GM10248 (cell line): Measurements from ENCODE around the gene MAP3K6.

Experiments
- CTCF ChIA-PET: fragments of 300-600 bp; sonication (Branson Sonifier 250); formaldehyde crosslinking; extraction: SDS; loops from one replicate; lab custom pipeline; 2021; ENCODE audit warnings: antibody characterized with exemption; lab: Yijun Ruan, JAX
- POLR2A ChIA-PET: fragments of 350-650 bp; sonication (Branson Sonifier 250); formaldehyde crosslinking; extraction: SDS; loops from one replicate; lab custom pipeline; 2020; ENCODE audit warnings: antibody characterized with exemption; lab: Yijun Ruan, JAX
- DNase-seq: peaks from one replicate; pipeline ENCODE4 v3.0.0; 2012; ENCODE audit errors: extremely low spot score
- TF ChIP-seq, protein P1 (sequence below): IDR thresholded peaks from 2 replicates; pipeline ENCODE4 v1.5.1; 2012; ENCODE audit warnings: mild to moderate bottlenecking, low read depth; ENCODE audit errors: extremely low read depth, missing control alignments, control extremely low read depth

Gene MAP3K6

GRCh38 chr1:27342778-27343638, 23.8 kb downstream of the MAP3K6 start:
- POLR2A ChIA-PET, result no interaction called here
- TF ChIP-seq, protein P1, sequence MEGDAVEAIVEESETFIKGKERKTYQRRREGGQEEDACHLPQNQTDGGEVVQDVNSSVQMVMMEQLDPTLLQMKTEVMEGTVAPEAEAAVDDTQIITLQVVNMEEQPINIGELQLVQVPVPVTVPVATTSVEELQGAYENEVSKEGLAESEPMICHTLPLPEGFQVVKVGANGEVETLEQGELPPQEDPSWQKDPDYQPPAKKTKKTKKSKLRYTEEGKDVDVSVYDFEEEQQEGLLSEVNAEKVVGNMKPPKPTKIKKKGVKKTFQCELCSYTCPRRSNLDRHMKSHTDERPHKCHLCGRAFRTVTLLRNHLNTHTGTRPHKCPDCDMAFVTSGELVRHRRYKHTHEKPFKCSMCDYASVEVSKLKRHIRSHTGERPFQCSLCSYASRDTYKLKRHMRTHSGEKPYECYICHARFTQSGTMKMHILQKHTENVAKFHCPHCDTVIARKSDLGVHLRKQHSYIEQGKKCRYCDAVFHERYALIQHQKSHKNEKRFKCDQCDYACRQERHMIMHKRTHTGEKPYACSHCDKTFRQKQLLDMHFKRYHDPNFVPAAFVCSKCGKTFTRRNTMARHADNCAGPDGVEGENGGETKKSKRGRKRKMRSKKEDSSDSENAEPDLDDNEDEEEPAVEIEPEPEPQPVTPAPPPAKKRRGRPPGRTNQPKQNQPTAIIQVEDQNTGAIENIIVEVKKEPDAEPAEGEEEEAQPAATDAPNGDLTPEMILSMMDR, result no peak
- CTCF ChIA-PET, result interaction anchor here (0.7 to 9.2 kb wide), 11 partner anchors 10 to 55 kb away, joined by 3 to 112 read pairs (median 4); partner anchors contain the start of gene MAP3K6
- DNase-seq, result peak; percentile 66

- POLR2A ChIA-PET, result no interaction called here
- DNase-seq, result no peak
- TF ChIP-seq, protein P1, result no peak
- CTCF ChIA-PET, result interaction anchor here (0.7 to 9.2 kb wide), 12 partner anchors 9 to 214 kb away, joined by 3 to 112 read pairs (median 4); no protein-coding TSS in a partner anchor
Observed at GRCh38 chr1:27342391-27342777, 24.4 kb downstream of the MAP3K6 start.

DNA sequence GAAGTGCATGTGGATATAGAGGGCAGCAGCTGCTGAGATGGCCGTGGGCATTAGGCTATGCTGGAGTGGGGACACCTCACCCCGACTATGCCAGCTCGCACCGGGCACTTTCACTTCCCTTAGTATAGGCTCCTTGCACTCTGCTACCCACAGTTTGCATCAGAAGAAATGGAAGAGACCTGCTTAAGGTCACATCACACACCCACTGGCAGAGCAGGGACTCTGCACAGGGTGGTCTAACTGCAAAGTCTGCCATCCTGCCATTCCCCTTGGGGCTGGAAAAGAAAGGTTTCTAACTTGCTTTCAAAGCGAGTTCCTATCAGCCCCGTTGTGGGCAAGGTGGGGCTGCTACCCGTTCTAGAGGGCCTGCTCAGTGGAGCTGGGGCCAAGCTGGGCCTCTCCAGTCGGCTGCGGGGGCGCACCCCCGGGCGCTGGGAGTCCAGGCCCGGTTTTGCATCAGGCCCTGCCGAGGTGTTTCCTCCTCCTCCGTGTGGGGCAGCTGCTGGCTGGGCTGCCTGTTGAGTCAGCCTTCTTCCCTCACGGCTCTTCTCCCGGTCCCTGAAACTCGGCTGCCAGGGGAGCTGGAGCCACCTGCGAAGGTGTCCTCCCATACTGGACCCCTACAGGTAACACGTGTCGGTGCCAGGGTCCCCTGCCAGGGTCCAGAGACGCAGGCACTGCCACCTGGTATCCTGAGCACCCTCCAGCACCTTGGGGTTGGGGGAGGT, 25.1 kb downstream of the MAP3K6 start, which contains the start of gene SYTL1:
Gene SYTL1 (plus strand): TSS at position 498 of the 728 bp plus-strand sequence. CDS start 3,313 bp downstream, outside the sequence.
- TF ChIP-seq, protein P1, result no peak

GRCh38 chr1:27339213-27339612, 27.5 kb downstream of the MAP3K6 start:
- ChIA-PET POLR2A (no interaction called here), CTCF (interaction anchor here (1.4 to 9.2 kb wide), 5 partner anchors 12 to 56 kb away, joined by 4 to 112 read pairs (median 6); no protein-coding TSS in a partner anchor)
- TF ChIP-seq, protein P1, result no peak
- no peak for DNase-seq

More for the DNA sequence above, 25.1 kb downstream of the MAP3K6 start, which contains the start of gene SYTL1:
- ChIA-PET POLR2A (no interaction called here), CTCF (interaction anchor here (0.7 to 9.2 kb wide), 11 partner anchors 9 to 215 kb away, joined by 3 to 112 read pairs (median 4); no protein-coding TSS in a partner anchor)
- peak; percentile 83 for DNase-seq

- DNase-seq, result no peak
- TF ChIP-seq, protein P1, result no peak
- CTCF ChIA-PET, result interaction anchor here (1.6 to 9.2 kb wide), 2 partner anchors 18 to 57 kb away, joined by 6 to 112 read pairs; no protein-coding TSS in a partner anchor
- POLR2A ChIA-PET, result interaction anchor here (0.7 kb wide), 1 partner anchor 397 kb away, joined by 5 read pairs; no protein-coding TSS in a partner anchor
Observed at GRCh38 chr1:27338751-27339150, 28.0 kb downstream of the MAP3K6 start.
